Naive B cell (primary cell): ENCODE measurements around the gene NRXN2. TPM values are rescaled to one million over a fixed set of nuclear protein-coding genes. Genes with fewer than 3 reads are reported as not detected.
"Not testable (repeated sequence)": the region's sequence is repeated elsewhere in the genome, so short reads cannot be mapped to it uniquely, and the experiment has no call there.

Experiments used
- ATAC-seq, 2 donors: fragments of 150-1000 bp; cut with Tn5 transposase; 2 replicates each; pipeline ENCODE4 v1.10.0; 2021; ENCODE audit warnings: low read depth in 2 of 2, mild to moderate bottlenecking in 2 of 2, moderate library complexity in 2 of 2
- DNase-seq: peaks from one replicate; pipeline ENCODE4 v3.0.0; 2022
- H3K27ac Mint-ChIP-seq, 6 donors: one replicate each; pipeline ENCODE4 v1.8.0; 2020 to 2022; ENCODE audit warnings: mild to moderate bottlenecking in 6 of 6, mixed read lengths in 6 of 6, moderate library complexity in 5 of 6, inconsistent platforms in 2 of 6
- H3K27me3 Mint-ChIP-seq, 3 donors: one replicate each; pipeline ENCODE4 v1.8.0; 2021 to 2022; ENCODE audit warnings: mixed read lengths in 3 of 3, mild to moderate bottlenecking in 1 of 3
- H3K36me3 Mint-ChIP-seq, 2 donors: one replicate each; pipeline ENCODE4 v1.8.0; 2020 to 2022; ENCODE audit warnings: mixed read lengths in 2 of 2, inconsistent platforms in 1 of 2, mild to moderate bottlenecking in 1 of 2
- H3K4me1 Mint-ChIP-seq, 3 donors: one replicate each; pipeline ENCODE4 v1.8.0; 2020 to 2022; ENCODE audit warnings: mixed read lengths in 3 of 3, inconsistent platforms in 1 of 3, mild to moderate bottlenecking in 1 of 3, moderate library complexity in 1 of 3
- H3K4me3 Mint-ChIP-seq, 8 donors: one replicate each; pipeline ENCODE4 v1.8.0; 2020 to 2022; ENCODE audit warnings: mild to moderate bottlenecking in 8 of 8, mixed read lengths in 8 of 8, moderate library complexity in 8 of 8, inconsistent platforms in 2 of 8
- H3K9me3 Mint-ChIP-seq, 7 donors: one replicate each; pipeline ENCODE4 v1.8.0; 2020 to 2022; ENCODE audit warnings: mixed read lengths in 7 of 7, mild to moderate bottlenecking in 5 of 7, inconsistent platforms in 2 of 7, moderate library complexity in 1 of 7
- polyA plus RNA-seq, 6 donors: library from polyadenylated mRNA; unstranded; fragments of 300-500 nt; fragmentation: Illumina TruSeq; gene quantifications; one replicate each; pipeline ENCODE4 v1.2.3, GENCODE V29; 2021; ENCODE audit warnings: low read depth in 6 of 6

NRXN2 gene
- polyA plus RNA-seq, 6 donors from 2014 or later = not detected

DNA sequence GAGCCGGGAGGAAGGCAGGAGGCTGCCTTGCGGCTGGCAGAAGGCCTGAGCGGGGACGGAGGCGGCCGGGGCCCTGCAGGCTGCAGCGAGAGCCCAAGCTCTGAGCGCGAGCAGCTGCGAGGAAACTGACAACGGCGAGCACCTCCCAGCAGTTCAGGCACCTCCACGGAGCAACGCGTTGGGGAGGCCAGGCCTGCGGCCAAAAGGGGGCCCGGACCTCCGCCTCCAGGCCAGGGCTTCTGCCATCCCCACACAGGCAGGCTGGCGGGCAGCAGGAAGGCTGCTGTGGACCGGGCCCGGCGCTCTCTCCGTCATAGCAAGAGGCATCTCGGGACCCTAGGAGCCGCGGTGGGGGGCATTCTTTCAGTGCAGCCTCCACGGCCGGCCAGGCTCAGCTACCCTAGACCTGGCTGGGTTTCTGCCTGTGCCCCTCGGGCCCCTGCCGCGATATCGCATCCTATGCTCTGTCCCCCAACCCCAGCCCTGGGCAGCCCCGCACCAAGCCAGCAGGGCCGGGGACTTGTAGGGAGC is 154.9 kb downstream of the NRXN2 start:
- H3K9me3 Mint-ChIP-seq = no peaks in the 10 kb centered on the region
- no peaks in the 10 kb centered on the region for H3K4me1 Mint-ChIP-seq
- no peak overlapping the region for H3K27ac Mint-ChIP-seq
- peaks cover 0 to 4% (median 0%) of the 10 kb centered on the region in 3 donors for H3K27me3 Mint-ChIP-seq
- H3K36me3 Mint-ChIP-seq = no peaks in the 10 kb centered on the region
- no peak for DNase-seq
- no peak overlapping the region for H3K4me3 Mint-ChIP-seq
- no peak for ATAC-seq

DNA sequence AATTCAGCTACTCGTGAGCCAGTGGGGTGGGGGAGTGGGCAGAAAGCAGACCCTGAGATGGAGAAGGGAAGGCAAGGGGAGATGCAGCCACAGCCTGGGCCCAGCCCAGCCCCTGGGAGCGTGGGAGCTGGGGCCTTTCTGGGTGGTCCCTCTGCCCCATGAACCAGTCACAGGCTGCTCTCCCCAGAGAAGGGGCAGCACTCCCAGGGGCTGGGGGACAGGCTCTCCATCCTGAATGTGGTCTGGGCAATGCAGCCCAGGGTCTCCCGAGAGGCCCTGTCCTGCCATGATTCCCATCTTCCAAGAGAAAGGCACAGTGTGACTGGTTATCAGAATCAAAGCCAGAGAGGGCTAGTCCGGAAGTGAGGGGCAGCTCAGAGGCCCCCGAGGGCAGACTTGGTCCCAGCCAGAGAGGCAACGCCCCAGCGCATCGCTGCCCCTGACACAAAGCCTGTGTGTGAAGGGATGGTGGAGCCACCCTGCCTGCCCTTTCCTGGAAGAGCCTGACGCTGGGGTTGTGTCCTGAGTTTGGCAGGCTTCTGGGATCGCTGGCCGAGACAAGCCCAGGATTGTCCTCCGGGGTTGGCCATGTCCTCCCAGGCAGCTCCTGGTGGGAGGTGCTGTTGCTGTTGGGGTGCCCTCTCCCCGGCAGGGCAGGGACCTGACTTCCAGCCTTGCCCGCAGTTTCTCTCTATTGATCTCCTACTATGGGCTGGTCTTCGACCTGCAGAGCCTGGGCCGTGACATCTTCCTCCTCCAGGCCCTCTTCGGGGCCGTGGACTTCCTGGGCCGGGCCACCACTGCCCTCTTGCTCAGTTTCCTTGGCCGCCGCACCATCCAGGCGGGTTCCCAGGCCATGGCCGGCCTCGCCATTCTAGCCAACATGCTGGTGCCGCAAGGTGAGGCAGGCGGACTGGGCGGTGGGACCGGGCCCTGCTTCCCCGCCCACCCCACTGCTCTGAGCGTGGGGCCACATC is 155.8 kb downstream of the NRXN2 start:
- Mint-ChIP-seq H3K27me3 (peaks cover 0 to 4% (median 0%) of the 10 kb centered on the region in 3 donors), H3K36me3 (no peaks in the 10 kb centered on the region), H3K9me3 (no peaks in the 10 kb centered on the region), H3K27ac (no peak overlapping the region), H3K4me1 (no peaks in the 10 kb centered on the region), H3K4me3 (no peak overlapping the region)
- ATAC-seq (no peak), DNase-seq (no peak)

- Mint-ChIP-seq H3K9me3 (no peaks in the 10 kb centered on the region), H3K36me3 (no peaks in the 10 kb centered on the region), H3K27me3 (peaks cover 0 to 4% (median 0%) of the 10 kb centered on the region in 3 donors), H3K4me3 (no peak overlapping the region), H3K27ac (peak overlapping the region in 2 of 6 donors; percentile 65 to 78), H3K4me1 (no peaks in the 10 kb centered on the region)
- DNase-seq (no peak), ATAC-seq (peak; percentile 27)
Measured at GRCh38 chr11:64566042-64566914, 156.7 kb downstream of the NRXN2 start.

- DNase-seq (no peak), ATAC-seq (no peak)
- Mint-ChIP-seq H3K9me3 (no peaks in the 10 kb centered on the region), H3K27me3 (peaks cover 4 to 9% (median 5%) of the 10 kb centered on the region in 3 donors), H3K4me3 (no peak overlapping the region), H3K27ac (peak overlapping the region in 1 of 6 donors; percentile 78), H3K4me1 (no peaks in the 10 kb centered on the region), H3K36me3 (no peaks in the 10 kb centered on the region)
Measured at GRCh38 chr11:64564947-64565889, 157.8 kb downstream of the NRXN2 start.

DNA sequence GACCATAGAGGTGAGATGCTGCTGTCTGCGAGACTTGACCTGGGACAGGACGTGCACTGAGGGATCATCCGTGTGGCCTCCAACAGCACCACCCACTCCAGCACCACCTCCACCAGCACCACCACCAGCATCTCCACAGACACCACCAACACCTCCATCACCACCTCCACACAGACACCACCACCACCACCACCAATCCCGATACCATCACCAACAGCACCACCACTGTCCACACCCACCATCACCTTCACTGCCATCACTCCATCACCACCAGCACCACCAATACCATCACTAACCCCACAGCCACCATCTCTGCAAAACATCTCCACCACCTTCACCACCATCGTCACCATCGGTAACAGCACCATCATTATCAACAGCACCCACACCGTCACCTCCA is 158.6 kb downstream of the NRXN2 start:
- DNase-seq = no peak
- Mint-ChIP-seq H3K4me1 (no peaks in the 10 kb centered on the region), H3K4me3 (no peak overlapping the region), H3K36me3 (no peaks in the 10 kb centered on the region), H3K27me3 (peaks cover 4 to 14% (median 9%) of the 10 kb centered on the region in 3 donors), H3K9me3 (no peaks in the 10 kb centered on the region), H3K27ac (no peak overlapping the region)
- no peak for ATAC-seq

DNA sequence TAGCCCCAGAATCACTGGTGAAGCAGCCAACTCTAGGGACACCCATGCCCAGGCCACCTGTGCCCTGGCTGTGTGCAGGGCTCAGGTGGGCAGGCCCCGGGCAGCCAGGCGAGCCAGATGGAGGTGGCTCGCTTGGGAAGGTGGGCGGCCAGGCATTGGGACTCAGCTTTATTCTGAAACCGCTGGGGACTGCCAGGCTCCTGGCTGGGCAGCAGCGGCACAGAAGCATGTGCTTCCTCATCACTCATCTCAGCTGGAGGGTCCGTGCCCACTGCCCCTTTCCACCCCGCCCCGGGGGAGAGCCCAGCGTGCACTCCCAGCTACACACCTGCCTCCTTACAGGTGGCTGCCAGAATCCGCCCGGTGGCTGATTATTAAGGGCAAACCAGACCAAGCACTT is 159.0 kb downstream of the NRXN2 start:
- Mint-ChIP-seq H3K27me3 (peaks cover 4 to 17% (median 9%) of the 10 kb centered on the region in 3 donors), H3K9me3 (no peaks in the 10 kb centered on the region), H3K4me3 (no peak overlapping the region), H3K4me1 (no peaks in the 10 kb centered on the region), H3K27ac (no peak overlapping the region), H3K36me3 (no peaks in the 10 kb centered on the region)
- DNase-seq (no peak), ATAC-seq (no peak)

DNA sequence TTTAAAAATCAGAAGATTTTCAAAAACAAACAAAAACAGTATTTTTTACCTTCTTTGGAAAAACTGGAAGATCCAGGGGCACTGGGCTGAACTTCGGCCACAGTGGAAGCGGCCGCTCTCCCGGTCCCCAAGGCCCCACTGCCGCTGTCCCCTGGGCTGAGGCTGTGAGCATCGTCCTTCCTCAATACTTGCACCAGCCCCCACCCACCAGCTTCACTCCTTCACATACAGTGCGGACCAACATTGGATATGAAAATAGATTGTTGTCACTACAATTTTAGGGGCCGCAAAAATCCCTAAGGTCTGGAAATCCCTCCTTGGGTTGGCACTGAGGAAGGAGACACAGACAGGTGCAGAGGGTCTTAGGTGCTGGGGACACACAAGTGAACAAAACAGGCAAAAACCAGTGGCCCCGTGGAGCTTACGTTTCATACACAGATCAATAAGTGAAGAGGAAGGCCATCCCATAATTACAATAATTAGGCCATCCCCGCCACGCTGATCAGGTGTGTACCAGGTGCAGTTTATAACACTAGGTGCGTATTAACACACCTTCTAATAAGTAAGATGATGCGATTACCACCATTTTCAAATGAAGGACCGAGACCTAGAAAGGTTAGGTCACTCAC is 160.2 kb downstream of the NRXN2 start:
- H3K9me3 Mint-ChIP-seq = no peaks in the 10 kb centered on the region
- H3K27me3 Mint-ChIP-seq = peaks cover 4 to 21% (median 9%) of the 10 kb centered on the region in 3 donors
- H3K36me3 Mint-ChIP-seq = no peaks in the 10 kb centered on the region
- no peaks in the 10 kb centered on the region for H3K4me1 Mint-ChIP-seq
- no peak overlapping the region for H3K27ac Mint-ChIP-seq
- no peak for DNase-seq
- no peak overlapping the region for H3K4me3 Mint-ChIP-seq
- ATAC-seq = no peak

DNA sequence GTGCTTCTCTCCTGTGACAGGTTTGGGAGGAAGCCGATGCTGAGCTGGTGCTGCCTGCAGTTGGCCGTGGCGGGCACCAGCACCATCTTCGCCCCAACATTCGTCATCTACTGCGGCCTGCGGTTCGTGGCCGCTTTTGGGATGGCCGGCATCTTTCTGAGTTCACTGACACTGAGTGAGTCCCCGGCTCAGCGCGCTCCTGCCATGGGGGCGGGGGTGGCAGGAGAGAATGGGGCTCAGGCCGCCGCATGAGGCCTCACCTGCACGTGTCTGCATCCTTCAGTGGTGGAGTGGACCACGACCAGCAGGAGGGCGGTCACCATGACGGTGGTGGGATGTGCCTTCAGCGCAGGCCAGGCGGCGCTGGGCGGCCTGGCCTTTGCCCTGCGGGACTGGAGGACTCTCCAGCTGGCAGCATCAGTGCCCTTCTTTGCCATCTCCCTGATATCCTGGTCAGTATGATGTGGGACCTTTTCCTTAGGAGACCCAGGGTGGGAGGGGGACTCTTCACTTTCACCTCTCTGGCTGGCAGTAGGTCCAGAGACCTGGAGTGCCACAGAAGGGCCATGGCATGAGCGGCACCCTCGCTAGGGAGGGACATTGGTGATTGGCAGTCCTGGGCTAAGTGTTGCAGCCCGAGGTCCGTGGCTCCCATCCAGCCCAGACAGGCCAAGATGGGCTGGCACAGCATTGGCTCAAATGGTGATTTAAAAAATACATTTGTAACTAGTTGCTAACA is 160.8 kb downstream of the NRXN2 start:
- H3K27ac Mint-ChIP-seq = no peak overlapping the region
- H3K9me3 Mint-ChIP-seq = no peaks in the 10 kb centered on the region
- H3K4me1 Mint-ChIP-seq = no peaks in the 10 kb centered on the region
- no peaks in the 10 kb centered on the region for H3K36me3 Mint-ChIP-seq
- ATAC-seq (no peak), DNase-seq (no peak)
- peaks cover 4 to 21% (median 9%) of the 10 kb centered on the region in 3 donors for H3K27me3 Mint-ChIP-seq
- H3K4me3 Mint-ChIP-seq = no peak overlapping the region

DNA sequence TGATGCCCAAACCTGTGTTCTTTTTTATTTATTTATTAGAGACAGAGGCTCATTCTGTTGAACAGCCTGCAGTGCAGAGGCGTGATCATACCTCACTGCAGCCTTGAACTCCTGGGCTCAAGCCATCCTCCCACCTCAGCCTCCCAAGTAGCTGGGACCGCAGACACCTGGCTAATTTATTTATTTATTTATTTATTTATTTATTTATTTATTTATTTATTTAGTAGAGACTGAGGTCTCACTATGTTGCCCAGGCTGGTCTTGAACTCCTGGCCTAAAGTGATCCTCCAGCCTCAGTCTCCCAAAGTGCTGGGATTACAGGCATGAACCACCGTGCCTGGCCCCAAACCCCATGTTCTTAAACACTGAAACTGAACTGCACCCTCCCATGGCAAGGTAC is 161.6 kb downstream of the NRXN2 start:
- peaks cover 4 to 21% (median 9%) of the 10 kb centered on the region in 3 donors for H3K27me3 Mint-ChIP-seq
- not testable (repeated sequence) for H3K27ac Mint-ChIP-seq, DNase-seq, H3K4me1 Mint-ChIP-seq, H3K36me3 Mint-ChIP-seq, ATAC-seq, H3K9me3 Mint-ChIP-seq
- H3K4me3 Mint-ChIP-seq = peak overlapping the region in 1 of 8 donors; percentile 2

DNA sequence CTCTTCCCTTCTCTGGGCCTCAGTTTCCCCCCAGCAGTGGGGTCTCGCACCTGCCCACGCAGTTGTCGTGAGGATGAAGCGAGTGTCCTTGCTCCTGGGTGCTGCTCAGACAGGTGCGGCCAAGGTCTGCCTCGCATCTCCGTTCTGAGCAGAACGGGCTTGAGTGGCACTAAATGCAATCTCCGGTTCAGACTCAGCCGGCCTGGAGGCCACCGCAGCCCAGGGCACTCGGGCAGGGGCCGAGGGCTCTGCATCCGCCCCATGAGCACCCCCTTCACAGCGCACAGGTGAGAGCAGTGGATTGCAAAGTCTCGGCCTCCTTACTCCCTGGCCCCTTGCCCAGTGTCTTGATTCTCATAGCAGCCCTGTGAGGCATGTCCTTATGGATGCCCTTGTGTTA is 162.1 kb downstream of the NRXN2 start:
- H3K36me3 Mint-ChIP-seq = no peaks in the 10 kb centered on the region
- H3K4me3 Mint-ChIP-seq = peak overlapping the region in 1 of 8 donors; percentile 9
- DNase-seq = no peak
- H3K9me3 Mint-ChIP-seq = no peaks in the 10 kb centered on the region
- peaks cover 4 to 21% (median 9%) of the 10 kb centered on the region in 3 donors for H3K27me3 Mint-ChIP-seq
- H3K27ac Mint-ChIP-seq = no peak overlapping the region
- H3K4me1 Mint-ChIP-seq = peaks cover 0 to 4% (median 0%) of the 10 kb centered on the region in 3 donors
- ATAC-seq = no peak

DNA sequence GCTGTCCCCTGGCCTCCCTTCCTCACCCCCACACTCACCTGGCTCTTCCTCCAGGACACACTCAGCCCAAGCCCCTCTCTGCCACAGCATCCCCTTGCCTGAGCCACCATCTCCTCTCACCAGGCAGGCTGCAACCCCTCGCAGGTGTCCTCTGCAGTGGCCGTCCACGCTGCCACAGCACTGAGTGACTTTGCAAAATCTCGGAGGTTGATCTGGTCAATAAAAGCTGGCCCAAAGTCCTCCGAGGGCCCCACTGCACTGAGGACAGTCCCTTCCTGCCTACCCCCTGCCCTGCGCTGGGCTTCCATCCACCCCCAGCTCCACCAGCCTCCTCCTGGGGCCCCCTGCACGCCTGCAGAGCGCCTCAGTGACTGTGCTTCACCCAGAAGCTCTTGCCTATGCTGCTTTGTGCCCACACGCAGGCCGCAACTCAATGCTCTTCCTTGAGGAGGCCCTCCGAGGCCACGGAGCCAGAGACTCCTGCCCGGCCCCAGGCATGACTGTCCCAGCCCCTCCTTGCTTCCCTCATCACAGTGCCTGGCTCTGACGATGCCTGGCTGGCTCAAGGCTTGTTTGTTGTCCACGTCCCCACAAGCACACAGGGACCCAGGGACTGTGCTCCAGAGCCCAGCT is 162.7 kb downstream of the NRXN2 start:
- Mint-ChIP-seq H3K36me3 (no peaks in the 10 kb centered on the region), H3K4me1 (peaks cover 4 to 5% (median 5%) of the 10 kb centered on the region in 3 donors), H3K27me3 (peaks cover 4 to 21% (median 9%) of the 10 kb centered on the region in 3 donors), H3K4me3 (no peak overlapping the region), H3K9me3 (no peaks in the 10 kb centered on the region), H3K27ac (no peak overlapping the region)
- ATAC-seq = no peak
- no peak for DNase-seq
